Activated T-helper 1 cell treated with anti-CD3 and anti-CD28 coated beads, Interleukin-12 subunit alpha, Interleukin-12 subunit beta, Interleukin-2, Interleukin-4 antibody, amounts not matched to agents 30 ng/mL and 10 ng/mL and 1 ng/mL, durations not matched to agents 14 hours and 24 hours and 36 hours (primary cell): ENCODE results near the gene RAB39B. TPM values are rescaled to one million over a fixed set of nuclear protein-coding genes. Genes with fewer than 3 reads are reported as not detected.

Source experiments
- total RNA-seq: library from RNA; stranded (reverse); gene quantifications from 2 replicates; pipeline ENCODE4 v1.2.3, GENCODE V29; 2022

RAB39B gene
- total RNA-seq, 1 donor from 2014 or later = 11.4 TPM

Other genes with a start within 250 kb of the RAB39B start
- 2.7 and 2.9 TPM in 2 replicates for gene F8, start 241.8 kb downstream of the RAB39B start, total RNA-seq
- 74.1 and 79.1 TPM in 2 replicates for gene FUNDC2, start 237.6 kb downstream of the RAB39B start, total RNA-seq
- 1.3 and 3.0 TPM in 2 replicates for gene CMC4, start 193.4 kb downstream of the RAB39B start, total RNA-seq
- 9.1 and 12.7 TPM in 2 replicates for gene MTCP1, start 193.4 kb downstream of the RAB39B start, total RNA-seq
- gene BRCC3, start 193.0 kb downstream of the RAB39B start, total RNA-seq = 28.9 and 30.5 TPM in 2 replicates
- 73.0 and 74.6 TPM in 2 replicates for gene VBP1, start 48.0 kb downstream of the RAB39B start, total RNA-seq
- 0.20 and 0.62 TPM in 2 replicates for gene CLIC2, start 70.1 kb upstream of the RAB39B start, total RNA-seq
- not detected in 2 replicates for gene F8A2, start 117.6 kb upstream of the RAB39B start, total RNA-seq
- gene F8A3, start 194.1 kb upstream of the RAB39B start, total RNA-seq = 27.1 and 27.4 TPM in 2 replicates